IPS-NIHi11 (cell line): ENCODE measurements around the gene PLRG1.
A peak's percentile ranks its signal among the peaks of the same experiment; 100 is the strongest.

ENCODE experiments used
- DNase-seq: peaks from one replicate; pipeline ENCODE4 v3.0.0; 2012; ENCODE audit warnings: mixed read lengths, low spot score

The PLRG1 gene

GRCh38 chr4:154517591-154517990 is 32.6 kb downstream of the PLRG1 start:
- DNase-seq, result no peak

- no peak for DNase-seq
These were observed 33.7 kb downstream of the PLRG1 start for GRCh38 chr4:154516318-154517029.

GRCh38 chr4:154511981-154512380 is 38.2 kb downstream of the PLRG1 start:
- DNase-seq, result no peak

DNA sequence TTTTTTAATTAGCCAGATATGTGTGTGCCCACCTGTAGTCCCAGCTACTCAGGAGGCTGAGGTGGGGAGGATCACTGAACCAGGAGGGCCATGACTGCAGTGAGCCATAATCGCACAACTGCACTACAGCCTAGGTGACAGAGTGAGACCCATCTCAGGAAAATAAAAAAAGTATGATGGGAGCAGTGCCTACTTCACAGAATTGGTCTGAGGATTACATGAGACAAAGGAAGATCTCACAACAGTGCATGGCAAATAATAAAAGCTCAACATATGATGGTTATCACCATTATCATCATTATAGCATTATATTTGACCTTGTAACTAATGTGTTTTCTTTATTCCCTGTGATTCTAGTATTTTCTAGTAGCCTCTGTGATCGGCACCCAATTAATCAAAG is 38.7 kb downstream of the PLRG1 start:
- no peak for DNase-seq

GRCh38 chr4:154507156-154507555 is 43.0 kb downstream of the PLRG1 start:
- no peak for DNase-seq

- peak; percentile 27 for DNase-seq
These were observed 43.9 kb downstream of the PLRG1 start for GRCh38 chr4:154506253-154506652.

GRCh38 chr4:154503598-154503997 is 46.6 kb downstream of the PLRG1 start:
- DNase-seq, result peak; percentile 40

DNA sequence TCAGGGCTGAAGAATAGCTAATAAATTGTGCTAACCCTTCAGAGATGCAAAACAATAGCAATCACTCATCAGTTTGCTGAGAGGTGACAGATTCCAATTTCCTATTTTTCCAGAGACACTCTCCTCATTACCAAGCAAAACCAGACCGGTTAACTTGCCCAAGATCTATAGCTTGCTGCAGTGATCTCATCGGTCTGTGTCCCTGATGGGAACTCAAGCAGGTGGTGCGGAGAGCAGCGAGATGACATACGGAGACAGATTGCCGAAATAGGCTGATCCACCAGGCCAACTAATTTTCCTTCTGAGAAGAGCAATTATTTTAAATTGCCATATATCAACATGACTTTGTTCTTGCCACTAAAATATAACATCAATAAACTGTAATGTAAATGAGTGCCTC is 48.1 kb downstream of the PLRG1 start:
- DNase-seq, result no peak

DNA sequence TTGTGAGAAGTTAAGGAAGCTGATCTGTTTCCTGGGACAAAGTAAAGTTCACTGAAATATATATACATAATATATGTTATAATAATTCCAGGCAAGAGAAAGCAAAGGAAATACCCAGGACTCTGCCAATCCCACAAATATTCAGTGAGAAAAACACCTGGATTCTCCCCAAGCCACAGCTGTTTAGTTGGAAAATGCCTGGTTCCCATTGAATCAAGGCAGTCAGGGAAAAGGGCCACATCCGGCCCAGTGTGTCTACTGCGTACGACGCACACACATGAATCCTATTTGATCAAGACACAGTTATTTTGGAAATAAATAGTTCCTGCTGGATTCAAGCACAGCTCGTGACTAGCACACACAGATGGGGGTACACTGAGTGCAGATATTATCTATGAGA is 52.3 kb downstream of the PLRG1 start:
- DNase-seq, result no peak

DNA sequence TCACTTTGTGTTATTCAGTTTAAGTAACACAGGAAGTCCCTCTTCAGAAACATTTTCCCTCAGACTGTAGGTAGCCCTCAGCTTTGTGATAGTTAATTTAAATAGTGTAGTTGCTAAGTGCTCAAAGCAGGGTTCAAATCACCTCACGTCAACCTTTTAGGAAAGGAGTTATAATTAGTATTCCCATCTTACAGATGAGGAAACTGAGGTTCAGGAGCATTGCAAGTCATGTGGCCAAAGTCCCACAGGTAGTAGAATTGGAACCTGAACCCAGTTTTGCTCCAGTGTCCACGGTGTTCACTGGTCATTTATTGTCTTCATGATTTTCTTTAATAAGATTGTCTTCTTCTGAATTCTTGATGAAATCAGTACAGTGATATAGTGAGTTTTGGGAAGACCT is 54.3 kb downstream of the PLRG1 start:
- DNase-seq, result no peak

DNA sequence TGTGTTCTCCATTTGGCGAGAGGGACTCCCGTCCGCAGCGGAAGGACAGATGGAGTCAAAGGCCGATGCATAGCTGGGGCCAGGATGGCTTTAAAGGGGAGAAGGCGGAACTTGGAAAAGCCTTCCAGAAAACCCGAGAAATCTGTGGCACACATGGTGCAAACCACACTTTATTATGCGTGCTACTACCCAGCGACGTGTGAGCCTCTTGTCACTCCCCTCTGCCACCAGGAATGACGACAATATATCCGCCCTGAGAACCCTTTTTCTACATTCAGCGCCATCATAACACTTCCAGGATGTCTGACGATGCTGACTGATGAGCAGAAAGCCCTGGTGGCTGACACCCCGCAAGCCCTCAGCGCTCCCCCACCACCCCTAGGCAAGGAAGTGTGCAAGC is 57.9 kb downstream of the PLRG1 start:
- DNase-seq, result no peak

- DNase-seq, result peak; percentile 73
These were observed 58.6 kb downstream of the PLRG1 start, which contains the start of gene DCHS2 for GRCh38 chr4:154491341-154492271. TSS of gene DCHS2 (minus strand) at chr4:154491799. CDS start at chr4:154491355, 444 bp downstream.

- no peak for DNase-seq
These were observed 59.4 kb downstream of the PLRG1 start for GRCh38 chr4:154490583-154491340.

GRCh38 chr4:154490234-154490582 is 60.0 kb downstream of the PLRG1 start:
- DNase-seq, result peak; percentile 70

DNA sequence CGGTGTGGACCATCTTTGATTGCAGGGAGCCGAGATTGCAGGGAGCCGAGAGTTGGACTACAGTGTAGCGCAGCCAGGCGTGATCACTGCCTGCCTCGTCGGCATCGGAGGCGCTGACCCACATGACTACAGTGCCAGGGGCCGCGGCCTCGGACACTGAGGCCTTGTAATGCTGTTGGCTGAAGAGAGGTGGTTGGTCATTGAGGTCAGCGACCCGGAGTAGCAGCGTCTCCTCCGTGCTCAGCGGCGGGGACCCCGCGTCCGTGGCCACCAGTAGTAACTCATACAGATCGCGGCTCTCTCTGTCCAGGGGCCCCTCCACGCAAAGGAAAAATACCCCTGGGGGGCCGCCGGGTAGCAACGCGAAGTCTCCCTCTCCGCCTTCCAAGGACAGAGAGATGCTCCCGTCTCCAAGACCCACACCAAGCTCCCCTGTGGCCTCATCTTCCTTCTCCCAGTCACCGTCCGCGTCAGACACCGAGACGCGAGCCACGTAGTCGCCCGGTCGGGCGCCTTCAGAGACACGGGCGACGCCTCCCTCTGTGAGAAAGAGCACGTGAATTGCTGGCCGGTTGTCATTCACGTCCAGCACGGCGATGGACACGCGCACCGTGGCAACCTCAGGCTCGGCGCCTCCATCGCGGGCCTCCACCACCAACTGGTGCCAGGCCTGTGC is 60.5 kb downstream of the PLRG1 start:
- DNase-seq, result no peak

GRCh38 chr4:154487145-154487544 is 63.1 kb downstream of the PLRG1 start:
- no peak for DNase-seq

DNA sequence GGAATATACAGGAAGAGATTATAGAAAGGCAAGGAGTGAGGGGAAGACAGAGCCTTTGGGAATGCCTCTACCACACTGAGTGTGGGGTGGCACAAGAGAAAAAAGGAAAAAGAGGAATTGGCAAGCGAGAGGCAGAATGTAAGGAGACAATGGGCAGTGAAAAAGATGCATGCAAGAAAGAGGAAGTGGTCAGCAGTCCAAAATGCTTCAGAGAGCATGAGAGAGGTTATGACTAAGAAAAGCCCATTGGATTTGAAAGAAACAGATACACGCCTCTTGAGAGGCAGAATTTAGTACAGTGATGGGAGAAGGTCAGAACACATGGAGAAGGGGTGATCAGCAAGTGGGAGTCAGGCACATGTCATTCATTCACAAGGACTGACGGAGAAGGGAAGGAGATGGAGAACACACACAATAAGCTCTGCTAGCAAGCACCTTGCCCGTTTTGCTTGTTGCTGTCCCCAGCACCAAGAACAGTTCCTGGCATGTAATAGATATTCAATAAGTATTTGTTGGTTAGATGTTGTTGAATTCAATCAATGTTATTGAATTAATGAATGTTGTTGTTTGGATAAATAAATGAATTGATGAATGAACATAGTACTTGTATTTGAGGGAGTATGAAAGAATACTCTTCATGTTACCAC is 65.0 kb downstream of the PLRG1 start:
- no peak for DNase-seq
